ENCODE measurements around the gene INSYN2B.
"Not testable (repeated sequence)": the region's sequence is repeated elsewhere in the genome, so short reads cannot be mapped to it uniquely, and the experiment has no call there.

The INSYN2B gene

GRCh38 chr5:169840405-169840804 is 139.9 kb downstream of the INSYN2B start:
- DNase-seq, result no peak

GRCh38 chr5:169838688-169839087 is 141.6 kb downstream of the INSYN2B start:
- DNase-seq, result no peak

GRCh38 chr5:169837686-169838085 is 142.6 kb downstream of the INSYN2B start:
- DNase-seq, result no peak

GRCh38 chr5:169836835-169837536 is 143.3 kb downstream of the INSYN2B start:
- no peak for DNase-seq

- DNase-seq, result not testable (repeated sequence)
Measured at GRCh38 chr5:169834540-169834939, 145.8 kb downstream of the INSYN2B start.

GRCh38 chr5:169833681-169834292 is 146.5 kb downstream of the INSYN2B start:
- not testable (repeated sequence) for DNase-seq

GRCh38 chr5:169832845-169833244 is 147.4 kb downstream of the INSYN2B start:
- DNase-seq, result no peak

GRCh38 chr5:169832304-169832703 is 148.0 kb downstream of the INSYN2B start:
- no peak for DNase-seq

- no peak for DNase-seq
Measured at GRCh38 chr5:169831331-169831730, 149.0 kb downstream of the INSYN2B start.

GRCh38 chr5:169828385-169828784 is 151.9 kb downstream of the INSYN2B start:
- no peak for DNase-seq

- DNase-seq, result no peak
Measured at GRCh38 chr5:169827769-169828168, 152.5 kb downstream of the INSYN2B start.

GRCh38 chr5:169826618-169827017 is 153.7 kb downstream of the INSYN2B start:
- no peak for DNase-seq

GRCh38 chr5:169817031-169817430 is 163.3 kb downstream of the INSYN2B start:
- no peak for DNase-seq

- DNase-seq, result no peak
Measured at GRCh38 chr5:169814522-169814921, 165.8 kb downstream of the INSYN2B start.

Measured in stimulated activated CD4-positive, alpha-beta T cell treated with anti-CD3 and anti-CD28 coated beads, Interleukin-4, amount 100 ng/mL, for 4 hours (primary cell).